Left renal pelvis (tissue), 4 donors: ENCODE data around the gene KCNJ14. TPM values are rescaled to one million over a fixed set of nuclear protein-coding genes. Genes with fewer than 3 reads are reported as not detected.

ENCODE experiments used
- DNase-seq, 4 donors: peaks; one replicate each; pipeline ENCODE4 v3.0.0-alpha.2; 2013; ENCODE audit warnings: low read depth in 4 of 4, low spot score in 3 of 4
- polyA plus RNA-seq, 4 donors: library from polyadenylated mRNA; unstranded; fragments of 120-200 nt; gene quantifications; one replicate each; pipeline ENCODE4 v1.2.1, GENCODE V29; 2013; ENCODE audit not compliant: insufficient read length in 4 of 4

The KCNJ14 gene
- polyA plus RNA-seq, 4 donors: 0.54 to 1.2 (median 0.85) TPM

DNA sequence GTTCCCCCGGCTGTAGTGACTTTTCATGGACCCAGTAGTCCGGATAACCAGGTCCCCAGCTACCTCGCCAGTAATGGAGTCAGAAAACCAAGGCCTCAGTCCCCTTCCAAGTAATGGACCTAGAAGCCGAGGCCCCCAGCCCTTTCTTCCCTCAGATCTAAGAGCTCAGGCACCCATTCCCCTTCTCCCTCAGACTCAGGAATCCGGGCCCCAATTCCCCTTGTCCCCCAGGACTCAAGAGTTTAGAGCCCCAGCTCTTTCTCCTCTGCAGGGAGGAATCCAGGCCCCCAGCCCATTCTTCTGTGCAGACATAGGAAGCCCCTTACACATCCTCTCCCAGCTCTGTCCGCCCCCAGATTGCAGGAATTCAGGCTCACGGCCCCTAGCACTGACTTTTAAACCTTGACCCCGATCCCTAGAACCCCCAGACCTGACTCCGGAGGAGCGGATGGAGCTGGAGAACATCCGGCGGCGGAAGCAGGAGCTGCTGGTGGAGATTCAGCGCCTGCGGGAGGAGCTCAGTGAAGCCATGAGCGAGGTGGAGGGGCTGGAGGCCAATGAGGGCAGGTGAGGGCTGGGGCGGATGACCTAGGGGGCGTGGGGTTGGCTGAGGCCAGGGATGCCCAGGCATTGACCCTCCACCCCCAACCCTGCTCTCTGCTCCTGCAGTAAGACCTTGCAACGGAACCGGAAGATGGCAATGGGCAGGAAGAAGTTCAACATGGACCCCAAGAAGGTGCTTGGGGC lies 14.7 kb downstream of the KCNJ14 start:
- no peak for DNase-seq

DNA sequence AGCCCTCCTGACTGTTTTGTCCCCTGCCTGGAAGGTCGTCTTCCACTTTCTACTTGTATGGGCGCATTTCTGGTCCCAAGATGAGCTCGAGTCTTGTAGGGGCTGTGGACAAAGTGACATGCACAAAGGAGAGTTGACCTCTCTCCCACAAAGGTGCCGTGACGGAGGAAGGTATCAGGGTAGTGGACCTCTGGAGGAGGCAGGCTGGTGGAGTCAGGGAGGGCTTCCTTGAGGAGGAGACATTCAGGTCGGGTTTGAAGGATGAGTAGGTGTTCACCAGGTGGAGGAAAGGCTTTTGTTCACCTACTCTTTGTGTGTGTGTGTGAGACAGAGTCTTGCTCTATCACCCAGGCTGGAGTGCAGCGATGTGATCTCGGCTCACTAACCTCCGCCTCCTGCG lies 15.5 kb downstream of the KCNJ14 start:
- DNase-seq: no peak

DNA sequence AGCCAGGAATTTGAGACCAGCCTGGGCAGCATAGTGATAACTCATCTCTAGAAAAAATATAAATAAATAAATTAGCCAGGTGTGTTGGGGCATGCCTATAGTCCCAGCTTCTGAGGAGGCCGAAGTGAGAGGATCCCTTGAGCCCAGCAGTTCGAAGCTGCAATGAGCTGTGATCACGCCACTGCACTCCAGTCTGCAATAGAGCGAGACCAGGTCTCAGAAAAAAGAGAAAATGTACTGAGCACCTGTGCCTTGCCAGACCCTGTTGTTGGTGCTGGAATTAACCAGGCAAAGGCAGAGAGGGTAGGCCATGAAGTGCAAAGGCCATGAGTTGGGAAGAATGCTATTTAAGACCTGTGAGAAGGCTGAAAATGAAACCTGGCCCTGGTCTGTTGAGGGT lies 16.5 kb downstream of the KCNJ14 start:
- DNase-seq: no peak

DNA sequence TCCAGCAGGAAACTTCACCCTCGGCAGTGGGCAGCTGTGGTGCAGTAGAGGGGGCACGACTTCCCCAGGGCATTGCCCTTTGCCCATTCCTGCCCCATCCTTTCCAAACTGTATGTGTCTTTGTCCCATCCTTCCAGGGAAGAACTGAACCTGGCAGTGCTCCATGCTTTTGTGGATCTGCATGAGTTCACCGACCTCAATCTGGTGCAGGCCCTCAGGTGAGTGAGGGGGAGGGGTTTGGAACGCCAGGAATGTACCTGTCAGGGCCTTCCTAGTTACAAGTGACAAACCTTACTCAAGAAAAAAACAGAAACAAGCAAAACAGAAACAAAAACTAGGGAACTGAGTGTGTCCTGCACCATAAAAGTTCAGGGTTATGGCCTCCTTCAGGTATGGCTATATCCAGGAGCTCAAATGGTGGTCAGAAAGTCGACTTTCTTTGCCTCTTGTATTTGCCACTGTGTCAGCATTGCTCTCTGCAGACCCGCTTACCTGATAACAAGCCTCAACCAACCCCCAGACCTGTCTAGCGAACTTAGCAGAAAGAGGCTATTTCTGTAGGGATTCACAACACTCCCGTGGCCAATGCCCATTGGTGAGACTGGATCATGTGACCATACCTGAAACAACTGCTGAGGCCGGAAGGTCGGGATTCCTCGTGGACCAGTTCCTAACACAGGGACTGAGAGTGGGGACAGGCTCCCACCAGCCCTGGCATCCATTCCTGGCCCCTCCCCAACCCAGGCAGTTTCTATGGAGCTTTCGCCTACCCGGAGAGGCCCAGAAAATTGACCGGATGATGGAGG lies 18.0 kb downstream of the KCNJ14 start:
- DNase-seq: no peak

DNA sequence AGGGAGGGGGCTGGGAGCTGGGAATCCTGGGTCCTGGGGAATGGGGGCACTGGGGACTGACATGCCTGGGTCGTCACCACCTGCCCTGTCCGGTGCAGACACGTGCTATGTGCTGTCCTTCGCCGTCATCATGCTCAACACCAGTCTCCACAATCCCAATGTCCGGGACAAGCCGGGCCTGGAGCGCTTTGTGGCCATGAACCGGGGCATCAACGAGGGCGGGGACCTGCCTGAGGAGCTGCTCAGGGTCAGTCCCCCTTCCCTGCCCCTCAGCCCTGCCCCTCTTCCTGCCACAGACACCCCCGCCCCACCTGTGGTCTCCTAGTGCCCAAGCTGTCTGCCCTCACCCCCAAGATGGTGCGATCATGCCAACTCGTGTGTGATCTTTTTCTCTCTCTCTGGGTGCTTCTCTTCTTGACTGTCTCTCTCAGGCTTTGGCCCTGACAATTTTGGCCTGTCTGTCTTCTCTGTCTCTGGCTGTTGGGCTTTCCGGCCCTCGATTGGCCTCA lies 18.8 kb downstream of the KCNJ14 start:
- DNase-seq: no peak

DNA sequence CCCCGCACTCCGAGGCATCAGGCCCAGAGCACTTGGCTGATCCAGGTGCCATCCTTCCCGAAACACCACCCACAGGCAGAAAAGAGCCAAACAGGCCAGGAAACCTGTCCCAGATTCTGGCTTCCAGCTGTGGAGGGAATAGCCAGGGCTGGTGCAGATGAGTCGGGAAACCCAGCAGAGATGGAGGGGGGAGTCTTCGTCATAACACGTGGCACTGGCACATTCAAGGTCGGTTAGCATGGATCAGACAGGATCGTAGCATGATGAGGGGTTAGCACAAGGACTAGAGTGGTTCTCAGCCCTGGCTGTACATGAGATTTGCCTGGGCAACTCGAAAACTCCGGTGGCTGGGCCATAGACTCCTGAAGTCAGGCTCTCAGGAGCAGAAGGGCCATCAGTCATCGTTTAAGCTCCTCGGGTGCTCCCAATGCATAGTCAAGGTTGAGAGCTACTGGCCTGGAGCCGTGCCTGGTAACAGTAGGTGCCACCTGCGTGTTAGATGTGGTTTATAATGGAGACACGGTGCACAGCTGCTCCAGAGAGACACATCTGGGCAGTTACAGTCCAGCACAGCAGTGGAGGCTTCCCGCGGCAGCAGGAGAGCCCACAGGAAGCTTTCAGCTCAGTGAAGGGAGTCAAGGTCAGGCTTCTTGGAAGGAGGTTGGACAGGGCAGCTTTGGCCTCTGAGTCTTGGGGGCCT lies 20.1 kb downstream of the KCNJ14 start:
- no peak for DNase-seq

DNA sequence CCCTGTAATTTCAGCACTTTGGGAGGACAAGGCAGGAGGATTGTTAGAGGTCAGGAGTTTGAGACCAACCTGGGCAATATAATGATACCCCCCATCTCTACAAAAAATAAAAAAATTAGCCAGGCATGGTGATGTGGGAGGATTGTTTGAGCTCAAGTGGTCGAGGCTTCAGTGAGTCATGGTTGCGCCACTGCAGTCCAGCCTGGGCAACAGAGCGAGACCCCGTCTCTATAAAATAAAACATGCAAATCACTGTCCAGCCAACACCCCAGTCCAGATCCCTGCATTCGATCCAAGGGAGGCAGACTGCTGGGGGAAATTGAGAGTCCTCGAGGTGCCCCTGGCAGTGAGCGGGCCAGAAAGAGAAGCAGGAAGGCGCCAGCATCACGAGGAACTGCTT lies 20.8 kb downstream of the KCNJ14 start:
- no peak for DNase-seq

DNA sequence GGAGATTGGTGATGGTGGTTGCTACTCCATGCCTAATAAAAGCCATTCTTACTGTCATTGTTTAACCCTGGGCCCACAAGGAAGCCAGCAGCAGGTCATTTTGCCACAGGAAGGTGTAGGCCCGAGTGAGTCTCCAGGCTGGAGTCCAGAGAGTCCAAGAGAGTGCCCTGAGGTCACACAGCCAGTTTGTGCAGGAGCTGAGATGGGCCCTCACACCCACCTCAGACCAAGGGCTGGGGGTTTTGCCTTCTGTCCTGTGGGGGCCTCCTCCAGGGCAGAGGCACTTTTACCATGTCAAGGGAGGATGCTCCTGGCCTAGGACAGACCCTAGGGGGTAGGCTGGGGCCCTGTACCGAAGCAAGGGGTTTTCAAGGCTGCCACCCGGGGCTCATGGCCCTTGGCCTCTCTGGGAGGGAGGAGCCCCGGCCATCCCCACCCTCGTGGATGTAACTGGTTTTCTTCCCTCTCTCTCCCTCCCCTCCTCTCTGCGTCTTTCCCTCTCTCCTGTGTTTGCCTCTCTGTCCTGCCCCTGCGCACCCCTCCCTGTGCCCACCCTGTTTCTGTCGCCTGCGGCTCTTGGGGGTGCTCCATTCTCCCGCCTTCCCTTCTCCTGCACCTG lies 21.8 kb downstream of the KCNJ14 start:
- DNase-seq: no peak

DNA sequence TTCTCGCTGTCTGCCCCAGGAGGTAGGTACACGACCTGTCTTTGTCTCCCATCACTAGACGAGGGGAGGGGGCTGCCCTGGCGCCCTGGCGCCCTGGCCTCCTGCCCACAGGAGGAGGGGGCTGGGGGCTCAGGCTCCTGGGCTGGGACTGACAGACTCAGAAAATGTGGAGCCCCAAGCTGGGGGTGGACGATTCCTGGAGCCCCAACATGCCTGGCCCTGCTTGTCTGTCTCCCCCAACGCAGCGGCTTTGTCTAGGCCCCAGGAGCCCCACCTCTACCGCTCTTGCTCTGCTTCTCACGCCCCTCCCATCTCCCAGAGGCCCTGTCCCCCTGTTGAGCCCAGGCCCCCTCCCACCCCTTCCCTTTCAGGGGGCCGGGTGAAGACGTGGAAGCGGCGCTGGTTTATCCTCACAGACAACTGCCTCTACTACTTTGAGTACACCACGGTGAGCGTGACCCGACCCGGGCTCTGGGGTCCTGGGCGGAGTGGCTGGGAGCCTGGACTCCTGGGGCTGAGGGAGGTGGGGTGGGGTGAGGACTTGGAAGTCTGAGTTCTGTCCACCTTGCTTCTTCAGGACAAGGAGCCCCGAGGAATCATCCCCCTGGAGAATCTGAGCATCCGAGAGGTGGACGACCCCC lies 22.4 kb downstream of the KCNJ14 start:
- no peak for DNase-seq

DNA sequence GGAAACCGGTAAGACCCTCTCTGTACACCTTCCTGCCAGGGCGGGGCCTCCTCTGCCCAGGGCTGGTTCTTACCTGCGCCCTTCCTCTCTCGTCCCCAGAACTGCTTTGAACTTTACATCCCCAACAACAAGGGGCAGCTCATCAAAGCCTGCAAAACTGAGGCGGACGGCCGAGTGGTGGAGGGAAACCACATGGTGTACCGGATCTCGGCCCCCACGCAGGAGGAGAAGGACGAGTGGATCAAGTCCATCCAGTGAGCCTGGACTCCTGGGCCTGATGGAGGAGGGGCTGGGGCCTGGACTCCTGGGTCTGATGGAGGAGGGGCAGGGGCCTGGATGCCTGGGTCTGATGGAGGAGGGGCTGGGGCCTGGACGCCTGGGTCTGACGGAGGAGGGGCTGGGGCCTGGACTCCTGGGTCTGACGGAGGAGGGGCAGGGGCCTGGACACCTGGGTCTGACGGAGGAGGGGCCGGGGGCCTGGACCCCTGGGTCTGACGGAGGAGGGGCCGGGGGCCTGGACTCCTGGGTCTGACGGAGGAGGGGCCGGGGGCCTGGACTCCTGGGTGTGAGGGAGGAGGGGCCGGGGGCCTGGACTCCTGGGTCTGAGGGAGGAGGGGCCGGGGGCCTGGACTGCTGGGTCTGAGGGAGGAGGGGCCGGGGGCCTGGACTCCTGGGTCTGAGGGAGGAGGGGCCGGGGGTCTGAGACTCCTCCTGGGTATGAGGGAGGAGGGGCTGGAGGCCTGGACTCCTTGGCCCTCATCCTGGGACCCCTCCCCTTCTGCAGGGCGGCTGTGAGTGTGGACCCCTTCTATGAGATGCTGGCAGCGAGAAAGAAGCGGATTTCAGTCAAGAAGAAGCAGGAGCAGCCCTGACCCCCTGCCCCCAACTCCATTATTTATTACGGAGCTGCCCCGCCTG lies 23.2 kb downstream of the KCNJ14 start:
- no peak for DNase-seq

DNA sequence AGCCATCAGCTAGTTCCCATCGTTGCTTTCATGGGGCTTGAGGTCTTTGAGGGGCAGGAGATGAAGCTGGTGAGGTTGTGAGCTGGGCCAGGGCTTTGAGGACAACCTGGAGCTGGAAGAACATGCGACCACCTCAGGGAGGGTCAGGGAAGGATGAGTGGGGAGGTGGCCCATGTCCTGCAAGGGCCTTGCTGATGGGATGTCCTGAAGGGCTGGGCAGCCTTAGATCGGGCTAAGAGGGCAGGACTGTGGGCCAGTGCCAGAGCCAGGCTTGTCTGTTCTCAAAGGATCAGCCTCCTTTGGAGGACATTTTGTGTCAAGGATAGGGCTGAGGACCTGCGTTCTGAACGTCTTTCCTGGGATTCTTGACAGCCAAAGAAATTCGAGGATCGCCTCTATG lies 24.3 kb downstream of the KCNJ14 start:
- DNase-seq: no peak

DNA sequence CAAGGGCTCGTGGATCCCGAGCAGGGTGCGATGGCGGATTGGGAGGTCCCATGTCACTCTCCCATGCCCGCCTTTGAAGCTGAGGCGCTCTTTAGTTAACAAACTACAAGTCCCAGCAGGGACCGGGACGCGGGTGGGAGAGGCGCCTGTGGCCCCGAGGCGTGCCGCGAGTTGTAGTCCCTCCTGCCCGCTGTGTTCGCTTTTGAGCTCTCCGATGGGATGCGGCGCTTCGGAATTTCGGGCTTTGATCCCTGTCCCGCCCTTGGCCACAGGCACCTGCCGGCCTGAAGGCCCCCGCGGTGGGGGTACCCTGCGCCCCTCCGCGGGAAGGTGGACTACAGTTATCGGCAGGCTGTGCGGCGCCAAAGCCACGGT lies 24.8 kb downstream of the KCNJ14 start:
- no peak for DNase-seq

DNA sequence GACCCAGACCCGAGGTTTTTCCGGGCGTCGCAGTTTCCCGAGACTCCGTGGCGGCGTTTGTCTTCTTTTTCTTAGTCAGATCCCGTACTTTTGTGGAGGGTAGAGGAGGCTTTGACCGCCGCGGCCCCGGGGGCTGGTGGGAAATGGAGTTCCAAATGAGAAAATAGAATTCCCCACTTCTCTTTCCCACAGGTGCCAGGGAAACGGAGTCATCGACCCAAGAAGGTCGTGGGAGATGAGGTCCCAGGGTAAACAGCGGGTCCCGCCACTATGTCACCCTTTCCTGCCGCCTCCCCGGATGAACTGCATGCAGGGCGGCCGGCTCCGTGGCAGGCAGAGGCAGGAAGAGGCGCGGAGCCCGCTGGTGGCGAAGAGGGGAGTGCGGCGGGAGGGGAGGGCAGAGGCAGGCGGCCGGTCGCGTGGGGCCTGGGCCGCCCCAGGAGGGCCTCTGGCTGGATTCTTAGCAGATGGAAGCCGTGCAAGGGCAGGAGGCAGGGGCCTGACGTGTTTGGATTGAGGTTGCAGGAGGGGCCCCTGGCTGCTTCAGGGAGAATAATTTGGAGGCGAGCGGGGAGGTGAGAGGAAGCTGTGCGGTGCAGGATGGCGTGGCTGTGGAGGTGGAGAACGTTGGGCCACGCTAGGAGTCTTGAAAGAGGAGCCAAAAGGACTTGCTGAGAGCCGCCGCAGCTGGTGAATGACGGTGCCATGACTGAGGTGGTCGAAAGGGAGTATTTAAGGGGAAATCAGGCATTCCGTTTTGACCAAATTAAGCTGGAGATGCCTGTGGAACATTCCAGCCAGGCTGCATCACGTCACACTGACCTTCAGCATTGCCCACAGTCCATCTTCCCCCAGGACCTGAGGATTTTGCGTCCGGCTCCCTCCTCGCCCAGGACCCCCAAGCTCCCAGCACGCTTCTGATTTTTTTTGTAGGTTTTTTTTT lies 25.5 kb downstream of the KCNJ14 start:
- no peak for DNase-seq

DNA sequence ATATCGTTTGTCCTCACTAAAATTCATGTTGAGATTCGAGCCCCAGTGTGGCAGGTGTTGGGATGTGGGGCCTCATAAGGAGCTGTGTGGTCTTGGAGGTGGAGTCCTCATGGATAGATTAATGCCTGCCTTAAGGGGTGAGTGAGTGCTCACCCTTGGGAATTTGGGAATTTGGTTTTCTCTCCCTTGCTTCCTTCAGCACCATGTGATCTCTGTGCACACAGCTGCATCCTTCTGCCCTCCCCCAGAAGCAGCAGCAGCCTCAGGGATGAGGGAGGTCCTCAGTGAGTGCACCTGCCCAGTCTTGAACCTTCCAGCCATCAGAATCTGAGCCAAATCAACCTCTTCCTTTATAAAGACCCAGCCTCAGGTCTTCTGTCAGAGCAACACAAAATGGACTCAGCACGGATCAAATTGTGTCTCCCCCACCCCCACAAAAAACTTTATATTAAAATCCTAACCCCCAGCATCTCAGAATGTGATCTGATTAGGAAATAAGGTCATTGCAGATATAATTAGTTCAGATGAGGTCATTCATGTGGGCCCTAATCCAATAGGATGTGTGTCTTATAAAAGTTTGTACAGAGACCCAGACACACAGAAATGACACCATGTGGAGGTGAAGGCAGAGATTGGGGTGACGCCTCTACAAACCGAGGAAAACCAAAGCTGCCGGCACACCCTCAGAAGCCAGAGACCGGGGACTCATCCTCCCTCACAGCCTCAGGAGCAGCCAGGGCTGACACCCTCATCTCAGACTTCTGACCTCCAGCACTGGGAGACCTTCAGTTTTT lies 26.7 kb downstream of the KCNJ14 start:
- DNase-seq: no peak

DNA sequence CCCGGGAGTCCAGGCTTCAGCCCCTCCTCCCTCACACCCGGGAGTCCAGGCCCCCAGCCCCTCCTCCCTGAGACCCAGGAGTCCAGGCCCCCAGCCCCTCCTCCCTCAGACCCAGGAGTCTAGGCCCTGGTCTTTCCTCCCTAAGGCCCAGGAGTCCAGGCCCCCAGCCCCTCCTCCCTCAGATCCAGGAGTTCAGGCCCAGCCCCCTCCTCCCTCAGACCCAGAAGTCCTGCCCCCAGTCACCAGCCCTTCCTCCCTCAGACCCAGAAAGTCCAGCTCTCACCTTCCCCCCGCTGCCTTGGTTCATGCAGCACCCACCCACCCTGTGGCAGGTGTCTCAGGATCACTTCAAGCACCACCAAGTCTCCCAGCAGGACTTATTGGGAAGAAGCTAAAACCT lies 27.9 kb downstream of the KCNJ14 start:
- no peak for DNase-seq

DNA sequence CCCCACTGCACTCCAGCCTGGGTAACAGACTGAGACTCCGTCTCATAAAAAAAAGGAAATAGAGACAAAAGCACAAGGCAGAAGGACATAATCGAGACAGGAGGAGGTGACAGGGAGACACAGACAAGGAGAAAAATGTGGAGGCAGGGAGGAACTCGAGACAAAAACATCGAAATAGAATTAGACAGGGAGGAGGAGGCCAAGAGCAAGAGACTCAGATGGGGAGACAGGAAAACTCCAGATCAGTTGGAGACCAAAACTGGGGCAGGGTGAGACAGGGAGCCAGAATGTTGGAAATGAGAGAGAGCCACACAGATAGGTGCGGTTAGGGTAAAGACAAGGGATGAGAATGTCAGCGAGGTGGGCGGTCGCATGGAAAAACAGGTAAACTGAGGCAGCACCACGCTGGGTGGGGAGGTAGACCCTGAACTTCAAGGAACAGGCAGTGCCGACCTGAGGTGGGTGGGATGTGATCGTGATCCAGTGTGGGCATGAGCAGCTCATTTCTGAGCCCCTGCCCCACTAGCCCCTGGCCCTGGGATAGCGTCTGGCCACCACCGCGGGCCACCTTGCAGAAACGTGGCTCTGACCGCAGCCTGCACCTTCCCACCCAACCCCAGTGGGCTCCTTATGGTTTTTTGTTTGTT lies 29.0 kb downstream of the KCNJ14 start:
- DNase-seq: no peak
